IPS-20b (cell line): ENCODE measurements around the gene PLXNA4.
"Not testable (repeated sequence)": the region's sequence is repeated elsewhere in the genome, so short reads cannot be mapped to it uniquely, and the experiment has no call there.

Experiments
- H3K27ac ChIP-seq: one replicate; pipeline ENCODE4 v1.5.1; 2013; ENCODE audit warnings: low read length
- H3K27me3 ChIP-seq: 2 replicates; pipeline ENCODE4 v1.6.1; 2013; ENCODE audit warnings: mild to moderate bottlenecking, low read length, inconsistent platforms; ENCODE audit not compliant: insufficient read depth
- H3K36me3 ChIP-seq: 2 replicates; pipeline ENCODE4 v1.6.1; 2013; ENCODE audit warnings: low read depth, mild to moderate bottlenecking, inconsistent platforms, low read length, moderate library complexity; ENCODE audit not compliant: insufficient read depth
- H3K4me1 ChIP-seq: 2 replicates; pipeline ENCODE4 v1.6.1; 2013; ENCODE audit warnings: mild to moderate bottlenecking, control low read depth, inconsistent platforms, low read length, moderate library complexity; ENCODE audit not compliant: insufficient read depth
- H3K4me3 ChIP-seq: 2 replicates; pipeline ENCODE4 v1.5.1; 2013; ENCODE audit warnings: mild to moderate bottlenecking, low read length, inconsistent platforms
- H3K9ac ChIP-seq: 2 replicates; pipeline ENCODE4 v1.6.1; 2013; ENCODE audit warnings: low read depth, mild to moderate bottlenecking, inconsistent platforms, low read length, moderate library complexity
- H3K9me3 ChIP-seq: 2 replicates; pipeline ENCODE4 v1.6.1; 2013; ENCODE audit warnings: mild to moderate bottlenecking, low read depth, low read length, inconsistent platforms; ENCODE audit not compliant: insufficient read depth

The PLXNA4 gene

GRCh38 chr7:132608523-132608922 lies 32.3 kb upstream of the PLXNA4 start:
- Histone ChIP-seq H3K27me3 (no peaks in the 10 kb centered on the region), H3K4me1 (no peaks in the 10 kb centered on the region), H3K27ac (no peak overlapping the region), H3K36me3 (no peaks in the 10 kb centered on the region), H3K9ac (no peak overlapping the region), H3K9me3 (no peaks in the 10 kb centered on the region), H3K4me3 (no peak overlapping the region)

- H3K9me3 ChIP-seq = no peaks in the 10 kb centered on the region
- H3K9ac ChIP-seq = no peak overlapping the region
- no peak overlapping the region for H3K27ac ChIP-seq
- no peaks in the 10 kb centered on the region for H3K36me3 ChIP-seq
- no peak overlapping the region for H3K4me3 ChIP-seq
- H3K27me3 ChIP-seq = no peaks in the 10 kb centered on the region
- no peaks in the 10 kb centered on the region for H3K4me1 ChIP-seq
Observed at GRCh38 chr7:132607656-132608055, 31.4 kb upstream of the PLXNA4 start.

- Histone ChIP-seq H3K9ac (no peak overlapping the region), H3K4me3 (no peak overlapping the region), H3K27ac (no peak overlapping the region), H3K4me1 (no peaks in the 10 kb centered on the region), H3K27me3 (no peaks in the 10 kb centered on the region), H3K9me3 (no peaks in the 10 kb centered on the region), H3K36me3 (no peaks in the 10 kb centered on the region)
Observed at GRCh38 chr7:132604121-132604520, 27.9 kb upstream of the PLXNA4 start.

- Histone ChIP-seq H3K27ac (no peak overlapping the region), H3K36me3 (no peaks in the 10 kb centered on the region), H3K9ac (no peak overlapping the region), H3K27me3 (no peaks in the 10 kb centered on the region), H3K4me3 (no peak overlapping the region), H3K9me3 (no peaks in the 10 kb centered on the region), H3K4me1 (no peaks in the 10 kb centered on the region)
Observed at GRCh38 chr7:132603220-132603833, 27.1 kb upstream of the PLXNA4 start.

GRCh38 chr7:132601783-132602182 lies 25.5 kb upstream of the PLXNA4 start:
- Histone ChIP-seq H3K9me3 (no peaks in the 10 kb centered on the region), H3K4me1 (no peaks in the 10 kb centered on the region), H3K9ac (no peak overlapping the region), H3K27me3 (no peaks in the 10 kb centered on the region), H3K27ac (no peak overlapping the region), H3K36me3 (no peaks in the 10 kb centered on the region), H3K4me3 (no peak overlapping the region)

- Histone ChIP-seq H3K27me3 (no peaks in the 10 kb centered on the region), H3K4me3 (no peak overlapping the region), H3K9ac (no peak overlapping the region), H3K4me1 (no peaks in the 10 kb centered on the region; the same call in 1 of the 2 replicates), H3K36me3 (no peaks in the 10 kb centered on the region), H3K27ac (no peak overlapping the region), H3K9me3 (no peaks in the 10 kb centered on the region)
Observed at GRCh38 chr7:132596588-132596987, 20.3 kb upstream of the PLXNA4 start.

- H3K4me1 ChIP-seq, H3K27me3 ChIP-seq, H3K9ac ChIP-seq: not testable (repeated sequence)
Observed at GRCh38 chr7:132594741-132595140, 18.5 kb upstream of the PLXNA4 start.

GRCh38 chr7:132592936-132593335 lies 16.7 kb upstream of the PLXNA4 start:
- Histone ChIP-seq H3K9me3 (no peaks in the 10 kb centered on the region), H3K9ac (no peak overlapping the region), H3K27ac (no peak overlapping the region), H3K27me3 (no peaks in the 10 kb centered on the region), H3K36me3 (no peaks in the 10 kb centered on the region), H3K4me3 (no peak overlapping the region), H3K4me1 (no peaks in the 10 kb centered on the region; the same call in 1 of the 2 replicates)

More at GRCh38 chr7:132594741-132595140, 18.5 kb upstream of the PLXNA4 start:
- H3K4me3 ChIP-seq, H3K9me3 ChIP-seq, H3K27ac ChIP-seq, H3K36me3 ChIP-seq: not testable (repeated sequence)

GRCh38 chr7:132592231-132592920 lies 16.1 kb upstream of the PLXNA4 start:
- no peaks in the 10 kb centered on the region for H3K36me3 ChIP-seq
- no peak overlapping the region for H3K27ac ChIP-seq
- no peaks in the 10 kb centered on the region; the same call in 1 of the 2 replicates for H3K4me1 ChIP-seq
- H3K9ac ChIP-seq = no peak overlapping the region
- H3K27me3 ChIP-seq = no peaks in the 10 kb centered on the region
- no peak overlapping the region for H3K4me3 ChIP-seq
- H3K9me3 ChIP-seq = no peaks in the 10 kb centered on the region

- H3K4me1 ChIP-seq = no peaks in the 10 kb centered on the region; the same call in 1 of the 2 replicates
- H3K27me3 ChIP-seq = no peaks in the 10 kb centered on the region
- H3K9ac ChIP-seq = no peak overlapping the region
- no peak overlapping the region for H3K27ac ChIP-seq
- H3K4me3 ChIP-seq = no peak overlapping the region
- no peaks in the 10 kb centered on the region for H3K9me3 ChIP-seq
- no peaks in the 10 kb centered on the region for H3K36me3 ChIP-seq
Observed at GRCh38 chr7:132590162-132590561, 13.9 kb upstream of the PLXNA4 start.

GRCh38 chr7:132588596-132588995 lies 12.3 kb upstream of the PLXNA4 start:
- Histone ChIP-seq H3K4me3 (no peak overlapping the region), H3K9me3 (no peaks in the 10 kb centered on the region), H3K4me1 (peaks cover 3% of the 10 kb centered on the region; the same call in 1 of the 2 replicates), H3K27me3 (peaks cover 3% of the 10 kb centered on the region; the same call in 1 of the 2 replicates), H3K36me3 (no peaks in the 10 kb centered on the region), H3K9ac (no peak overlapping the region), H3K27ac (no peak overlapping the region)

- Histone ChIP-seq H3K9me3 (no peaks in the 10 kb centered on the region), H3K4me1 (peaks cover 3% of the 10 kb centered on the region; the same call in 1 of the 2 replicates), H3K27me3 (peaks cover 20% of the 10 kb centered on the region), H3K36me3 (no peaks in the 10 kb centered on the region), H3K27ac (no peak overlapping the region), H3K4me3 (no peak overlapping the region), H3K9ac (no peak overlapping the region)
Observed at GRCh38 chr7:132584796-132585494, 8.7 kb upstream of the PLXNA4 start.
